ENCODE results near the gene PLXNB2. TPM values are rescaled to one million over a fixed set of nuclear protein-coding genes. Genes with fewer than 3 reads are reported as not detected.
A peak's percentile ranks its signal among the peaks of the same experiment; 100 is the strongest.
"Not testable (repeated sequence)": the region's sequence is repeated elsewhere in the genome, so short reads cannot be mapped to it uniquely, and the experiment has no call there.

PLXNB2 gene
- polyA plus RNA-seq, 1 donor from 2014 or later, result 38.6 TPM

GRCh38 chr22:50325444-50326224 lies 18.2 kb upstream of the PLXNB2 start:
- no peaks in the 10 kb centered on the region for H3K9me3 ChIP-seq (ENCODE audit: low read length)
- peak overlapping the region; percentile 77 for H3K4me3 ChIP-seq (ENCODE audit: low read length)
- peak overlapping the region; percentile 88 for H3K4me2 ChIP-seq (ENCODE audit: low read length)
- no peaks in the 10 kb centered on the region for H3K36me3 ChIP-seq (ENCODE audit: insufficient read depth, low read length)
- H3K27me3 ChIP-seq (ENCODE audit: insufficient read depth, low read depth, low read length), result no peaks in the 10 kb centered on the region
- no peaks in the 10 kb centered on the region for H3F3A ChIP-seq (ENCODE audit: insufficient read depth, low read length, poor library complexity, severe bottlenecking)
- H3K9ac ChIP-seq (ENCODE audit: low read length), result peak overlapping the region; percentile 83
- H2AFZ ChIP-seq (ENCODE audit: low read depth, low read length), result peak overlapping the region; percentile 10
- TF ChIP-seq RAD21 (conservative IDR thresholded peaks at IDR 0.05) (no peak), SMC3 (conservative IDR thresholded peaks at IDR 0.05; ENCODE audit: poor library complexity) (no peak), EP300 (conservative IDR thresholded peaks at IDR 0.05; ENCODE audit: poor library complexity, severe bottlenecking) (no peak), REST (IDR thresholded peaks at IDR 0.05; ENCODE audit: borderline replicate concordance) (no peak)
- no peaks in the 10 kb centered on the region for H3K9me2 ChIP-seq (ENCODE audit: insufficient read depth, low read length)
- peaks cover 17% of the 10 kb centered on the region for H3K79me2 ChIP-seq (replicated peaks; ENCODE audit: insufficient read depth, low read length)
- no peaks in the 10 kb centered on the region for H4K20me1 ChIP-seq (ENCODE audit: insufficient read depth)
- H3K27ac ChIP-seq (ENCODE audit: low read length), result peak overlapping the region; percentile 76

- no peaks in the 10 kb centered on the region for H3K36me3 ChIP-seq (ENCODE audit: insufficient read depth, low read length)
- no peaks in the 10 kb centered on the region for H3F3A ChIP-seq (ENCODE audit: insufficient read depth, low read length, poor library complexity, severe bottlenecking)
- H3K9me3 ChIP-seq (ENCODE audit: low read length), result no peaks in the 10 kb centered on the region
- no peaks in the 10 kb centered on the region for H4K20me1 ChIP-seq (ENCODE audit: insufficient read depth)
- H3K4me3 ChIP-seq (ENCODE audit: low read length), result no peak overlapping the region
- no peak overlapping the region for H3K27ac ChIP-seq (ENCODE audit: low read length)
- H2AFZ ChIP-seq (ENCODE audit: low read depth, low read length), result no peak overlapping the region
- H3K79me2 ChIP-seq (replicated peaks; ENCODE audit: insufficient read depth, low read length), result peaks cover 17% of the 10 kb centered on the region
- no peak overlapping the region for H3K4me2 ChIP-seq (ENCODE audit: low read length)
- H3K27me3 ChIP-seq (ENCODE audit: insufficient read depth, low read depth, low read length), result no peaks in the 10 kb centered on the region
- no peaks in the 10 kb centered on the region for H3K9me2 ChIP-seq (ENCODE audit: insufficient read depth, low read length)
- H3K9ac ChIP-seq (ENCODE audit: low read length), result no peak overlapping the region
- TF ChIP-seq REST (IDR thresholded peaks at IDR 0.05; ENCODE audit: borderline replicate concordance), result no peak
- TF ChIP-seq SMC3 (conservative IDR thresholded peaks at IDR 0.05; ENCODE audit: poor library complexity), result no peak
- no peak for TF ChIP-seq CTCF (IDR thresholded peaks at IDR 0.05; ENCODE audit: poor library complexity, severe bottlenecking)
- TF ChIP-seq RAD21 (conservative IDR thresholded peaks at IDR 0.05), result no peak
- no peak for TF ChIP-seq TAF1 (IDR thresholded peaks at IDR 0.05; ENCODE audit: low read depth)
- TF ChIP-seq POLR2AphosphoS5 (IDR thresholded peaks at IDR 0.05), result no peak
- TF ChIP-seq EZH2 (IDR thresholded peaks at IDR 0.05; ENCODE audit: borderline replicate concordance, insufficient read depth, low read length, poor library complexity, severe bottlenecking), result no peak
- no peak for TF ChIP-seq MXI1 (conservative IDR thresholded peaks at IDR 0.05; ENCODE audit: poor library complexity, severe bottlenecking)
- no peak for TF ChIP-seq EP300 (conservative IDR thresholded peaks at IDR 0.05; ENCODE audit: poor library complexity, severe bottlenecking)
These were observed 16.5 kb upstream of the PLXNB2 start for GRCh38 chr22:50323900-50324299.

GRCh38 chr22:50322382-50323104 lies 15.1 kb upstream of the PLXNB2 start:
- not testable (repeated sequence) for H3K27me3 ChIP-seq (ENCODE audit: insufficient read depth, low read depth, low read length); H3K9me2 ChIP-seq (ENCODE audit: insufficient read depth, low read length); H3K9me3 ChIP-seq (ENCODE audit: low read length); H3K9ac ChIP-seq (ENCODE audit: low read length); H3K4me2 ChIP-seq (ENCODE audit: low read length); H2AFZ ChIP-seq (ENCODE audit: low read depth, low read length); H4K20me1 ChIP-seq (ENCODE audit: insufficient read depth); H3F3A ChIP-seq (ENCODE audit: insufficient read depth, low read length, poor library complexity, severe bottlenecking); H3K4me3 ChIP-seq (ENCODE audit: low read length); H3K36me3 ChIP-seq (ENCODE audit: insufficient read depth, low read length); H3K27ac ChIP-seq (ENCODE audit: low read length)
- peaks cover 17% of the 10 kb centered on the region for H3K79me2 ChIP-seq (replicated peaks; ENCODE audit: insufficient read depth, low read length)

Measured in neural cell (in vitro differentiated cells).